ACHN (cell line): ENCODE measurements around the gene MED12L.
A peak's percentile ranks its signal among the peaks of the same experiment; 100 is the strongest.

Experiments
- DNase-seq: peaks from one replicate; pipeline ENCODE4 v3.0.0-alpha.2; 2015
- in situ Hi-C: cut with HindIII; loops from 2 replicates; pipeline ENCODE4 v1.10.0; 2017; ENCODE audit warnings: low sequenced_read_pairs, low pct_ligation_motif_present, low pct_unique_long_range_greater_than_20kb

The MED12L gene

GRCh38 chr3:151320131-151320530 lies 234.7 kb downstream of the MED12L start:
- in situ Hi-C loops, result no loop called here
- no peak for DNase-seq

DNA sequence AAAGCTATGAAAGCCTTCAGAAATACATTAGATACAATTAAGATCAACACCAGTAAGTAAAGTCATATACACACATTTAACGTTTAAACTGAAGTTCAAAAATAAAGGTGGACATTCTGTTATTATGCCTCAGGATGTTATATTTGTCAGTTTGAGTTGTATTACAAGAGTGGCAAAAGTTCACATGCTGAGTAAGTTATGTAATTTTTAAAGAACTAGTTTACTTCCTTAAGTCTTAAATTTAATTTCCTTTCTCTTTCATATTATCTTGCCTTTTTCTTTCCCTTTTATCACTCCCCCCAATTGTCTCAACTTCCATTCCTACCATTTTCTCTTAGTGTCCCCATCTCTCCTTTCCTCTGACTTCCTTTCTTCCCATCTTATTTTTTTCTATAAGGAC lies 236.1 kb downstream of the MED12L start:
- no peak for DNase-seq
- in situ Hi-C loops, result no loop called here

- in situ Hi-C loops, result no loop called here
These were observed 237.0 kb downstream of the MED12L start for GRCh38 chr3:151322511-151322910.

GRCh38 chr3:151327571-151328198 lies 242.2 kb downstream of the MED12L start:
- in situ Hi-C loops, result no loop called here
- DNase-seq, result peak; percentile 55

More at GRCh38 chr3:151322511-151322910, 237.0 kb downstream of the MED12L start:
- DNase-seq, result no peak

GRCh38 chr3:151328298-151328995 lies 243.0 kb downstream of the MED12L start:
- in situ Hi-C loops, result no loop called here
- peak; percentile 35 for DNase-seq

- in situ Hi-C loops, result no loop called here
- DNase-seq, result no peak
These were observed 243.9 kb downstream of the MED12L start, which contains the start of gene P2RY13 for GRCh38 chr3:151329363-151329762. Gene P2RY13, minus strand, starts transcription at chr3:151329549. Its CDS starts 21 bp downstream, at chr3:151329528.

DNA sequence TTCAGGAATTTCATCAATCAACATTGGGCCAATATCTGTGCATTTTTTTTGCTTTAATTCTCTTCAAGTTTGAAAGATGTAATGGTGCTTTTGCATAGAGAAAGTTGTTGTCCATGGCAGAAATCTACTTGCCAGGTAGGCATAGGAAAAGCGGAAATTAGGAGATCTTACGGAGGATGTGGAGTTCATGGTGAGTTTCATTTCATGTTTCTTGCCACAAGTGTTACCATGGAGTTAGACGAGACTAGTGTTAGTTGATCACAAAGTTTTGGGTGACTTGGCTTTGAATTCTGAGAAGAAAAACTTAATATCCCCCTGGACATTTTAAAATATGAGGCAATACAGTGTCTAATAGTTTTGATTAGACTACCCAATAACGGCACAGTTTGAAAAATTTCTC lies 244.9 kb downstream of the MED12L start:
- in situ Hi-C loops, result no loop called here
- no peak for DNase-seq

DNA sequence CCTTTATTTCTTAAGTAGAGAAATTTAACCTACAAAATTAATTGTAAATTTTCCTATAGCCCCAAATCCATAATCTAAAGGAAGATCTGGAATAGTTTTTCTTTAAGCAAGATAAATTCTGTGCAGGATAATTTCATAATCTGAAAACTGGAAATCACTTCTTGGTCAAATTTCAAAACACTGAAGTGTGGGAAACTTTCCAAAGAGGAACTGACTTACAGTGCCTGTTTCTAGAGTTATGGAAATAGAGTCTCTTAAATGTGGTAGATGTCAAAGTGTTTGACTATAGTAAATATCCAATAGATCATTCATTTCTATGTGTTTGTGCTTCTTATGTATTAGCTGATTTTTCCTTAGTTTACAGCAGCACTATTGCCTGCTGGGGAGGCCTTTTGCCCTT lies 245.4 kb downstream of the MED12L start:
- no peak for DNase-seq
- in situ Hi-C loops, result no loop called here

- no peak for DNase-seq
- in situ Hi-C loops, result no loop called here
These were observed 246.2 kb downstream of the MED12L start for GRCh38 chr3:151331696-151332095.

GRCh38 chr3:151345859-151346258 lies 260.4 kb downstream of the MED12L start:
- peak; percentile 49 for DNase-seq
- in situ Hi-C loops, result no loop called here

DNA sequence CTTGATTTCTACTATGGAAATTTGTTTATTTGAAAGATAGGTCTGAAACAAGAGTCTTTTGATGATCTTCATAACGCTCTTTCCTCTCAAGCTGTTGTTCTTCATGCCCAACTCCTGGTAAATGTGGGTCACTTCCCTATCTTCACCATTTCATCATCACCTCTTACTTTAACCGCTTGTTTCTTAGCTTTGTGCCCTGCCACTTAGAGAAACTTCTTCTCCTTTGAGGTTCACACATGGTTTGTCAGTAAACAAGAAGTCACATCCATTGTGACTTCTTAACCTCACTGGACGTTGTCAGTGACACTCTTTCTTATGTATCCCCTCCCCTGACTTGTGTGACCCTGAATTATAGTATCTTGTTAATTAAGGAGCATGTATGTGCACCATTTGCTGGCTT lies 260.8 kb downstream of the MED12L start:
- in situ Hi-C loops, result no loop called here
- DNase-seq, result no peak

GRCh38 chr3:151347432-151347831 lies 262.0 kb downstream of the MED12L start:
- DNase-seq, result no peak
- in situ Hi-C loops, result no loop called here

DNA sequence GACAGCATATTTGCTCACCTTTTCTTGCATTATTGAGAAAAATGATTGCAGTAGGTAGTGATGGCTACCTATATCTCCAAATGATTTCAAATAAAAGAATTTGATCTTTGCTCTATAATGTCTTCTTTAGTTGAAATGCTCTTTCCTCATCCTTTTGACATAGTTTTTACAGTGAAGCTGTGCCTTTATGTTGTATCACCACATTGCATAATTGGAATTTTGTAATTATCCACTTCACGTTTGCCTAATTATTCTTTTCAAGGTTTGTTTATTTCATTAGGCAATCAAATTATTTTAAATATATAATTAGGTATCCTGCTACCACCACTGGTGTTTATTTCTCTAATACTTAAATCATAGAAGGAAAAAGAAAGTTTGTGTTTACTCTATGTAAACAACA lies 265.2 kb downstream of the MED12L start:
- in situ Hi-C loops, result no loop called here

DNA sequence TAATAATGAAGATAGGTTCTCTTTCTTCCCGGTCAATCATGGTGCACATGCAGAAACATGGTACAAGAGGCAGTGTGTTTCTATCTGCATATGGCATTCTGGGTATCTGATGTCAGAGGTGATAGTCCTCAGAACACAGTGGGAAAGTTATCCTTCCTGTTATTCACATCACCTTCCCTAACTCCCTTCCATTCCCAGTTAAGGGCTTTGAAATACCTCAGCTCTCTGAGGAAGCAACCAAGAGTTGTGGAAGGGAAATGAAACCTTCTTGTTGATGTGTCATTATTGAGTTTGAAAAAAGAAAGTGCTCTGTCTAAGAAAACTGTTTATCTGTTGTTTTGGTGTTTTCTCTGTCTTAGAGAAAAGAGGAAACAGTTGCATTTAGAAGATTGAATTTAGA lies 265.8 kb downstream of the MED12L start:
- in situ Hi-C loops, result no loop called here
- no peak for DNase-seq

More for the DNA sequence above, 265.2 kb downstream of the MED12L start:
- no peak for DNase-seq

DNA sequence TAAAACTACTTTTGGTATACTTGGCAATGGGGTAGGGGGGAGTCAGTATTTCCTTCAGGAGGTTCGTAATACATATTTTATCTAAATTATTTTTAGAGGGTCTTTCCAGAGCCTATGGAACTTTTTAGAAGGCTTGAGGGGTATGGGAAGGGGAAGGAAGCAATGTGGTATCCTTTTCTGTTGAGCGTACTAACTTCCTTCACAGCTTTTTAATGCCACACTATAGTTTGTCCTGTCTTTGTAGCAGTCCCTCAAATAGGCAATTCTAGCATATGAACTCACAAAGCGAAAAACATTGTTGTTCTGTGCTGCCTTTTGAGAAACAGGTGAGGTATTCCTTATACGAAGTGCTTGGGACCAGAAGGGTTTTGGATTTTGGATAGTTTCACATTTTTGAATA lies 266.2 kb downstream of the MED12L start:
- in situ Hi-C loops, result no loop called here
- DNase-seq, result no peak

DNA sequence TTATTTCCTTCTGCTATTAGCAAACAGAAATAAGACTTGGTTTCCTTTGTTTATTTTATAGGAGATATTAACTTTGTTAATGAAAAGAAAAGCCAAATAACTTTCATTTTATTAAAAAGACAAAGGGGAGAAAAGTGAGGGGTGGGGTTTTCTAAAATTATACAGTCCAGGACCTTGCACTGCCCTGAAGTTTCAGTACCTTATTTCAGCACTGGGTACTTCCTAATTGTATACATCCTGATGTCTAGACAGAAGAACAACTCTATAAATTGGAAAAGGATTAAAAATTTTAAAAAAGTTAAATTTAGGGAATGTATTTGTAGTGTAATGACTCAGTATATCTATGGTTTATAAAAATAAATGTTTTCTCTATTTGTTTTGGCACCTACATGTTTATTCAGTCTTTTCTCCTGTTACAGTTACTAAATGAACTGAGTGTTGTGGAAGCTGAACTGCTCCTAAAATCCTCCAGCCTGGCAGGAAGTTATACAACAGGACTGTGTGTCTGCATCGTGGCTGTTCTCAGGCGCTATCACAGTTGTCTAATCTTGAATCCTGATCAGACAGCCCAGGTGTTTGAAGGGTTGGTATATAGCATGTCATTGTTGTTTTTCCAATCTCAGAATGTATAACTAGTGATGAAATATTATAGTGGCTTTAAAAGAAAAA lies 271.5 kb downstream of the MED12L start:
- DNase-seq, result no peak
- in situ Hi-C loops, result no loop called here

GRCh38 chr3:151357463-151357850 lies 272.0 kb downstream of the MED12L start:
- in situ Hi-C loops, result no loop called here
- DNase-seq, result no peak

DNA sequence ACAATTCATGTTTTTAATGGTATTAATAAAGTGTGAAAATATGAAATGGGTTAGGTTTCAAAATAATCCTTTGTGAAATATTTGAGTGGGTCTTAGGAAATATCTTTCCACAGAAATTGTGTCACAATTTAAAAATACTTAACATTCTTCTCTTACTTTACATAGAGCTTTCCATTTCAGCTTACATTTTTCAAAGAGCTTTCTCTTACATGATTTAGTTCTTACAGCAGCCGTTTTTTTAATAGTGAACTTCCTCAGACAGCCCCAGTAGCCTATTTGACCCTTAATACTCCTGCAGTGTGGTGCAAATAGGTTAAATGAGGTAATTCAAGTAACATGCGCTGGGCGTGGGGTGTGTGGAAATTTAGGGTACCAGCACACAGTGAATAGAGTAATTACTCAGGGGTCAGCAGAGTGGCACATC lies 277.3 kb downstream of the MED12L start:
- no peak for DNase-seq
- in situ Hi-C loops, result no loop called here

DNA sequence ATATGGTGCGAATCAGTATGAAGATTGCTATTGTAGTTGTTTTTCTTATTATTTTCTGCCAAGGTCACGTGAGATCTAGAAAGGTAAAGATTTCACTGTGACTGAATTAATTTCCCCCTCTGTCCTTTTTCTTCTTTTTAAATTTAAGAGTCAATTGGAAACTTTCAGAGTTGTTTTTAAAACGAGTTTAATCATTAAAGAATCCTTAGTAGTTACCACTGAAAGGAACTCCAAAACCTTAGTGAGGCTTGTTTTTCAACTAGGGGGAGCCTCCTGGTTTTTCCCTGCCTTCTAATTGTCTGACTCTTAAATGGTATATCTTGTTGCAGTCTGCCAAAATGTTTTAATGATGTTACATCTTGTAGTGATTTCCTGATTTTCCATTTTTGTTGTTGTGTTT lies 281.5 kb downstream of the MED12L start:
- in situ Hi-C loops, result no loop called here

DNA sequence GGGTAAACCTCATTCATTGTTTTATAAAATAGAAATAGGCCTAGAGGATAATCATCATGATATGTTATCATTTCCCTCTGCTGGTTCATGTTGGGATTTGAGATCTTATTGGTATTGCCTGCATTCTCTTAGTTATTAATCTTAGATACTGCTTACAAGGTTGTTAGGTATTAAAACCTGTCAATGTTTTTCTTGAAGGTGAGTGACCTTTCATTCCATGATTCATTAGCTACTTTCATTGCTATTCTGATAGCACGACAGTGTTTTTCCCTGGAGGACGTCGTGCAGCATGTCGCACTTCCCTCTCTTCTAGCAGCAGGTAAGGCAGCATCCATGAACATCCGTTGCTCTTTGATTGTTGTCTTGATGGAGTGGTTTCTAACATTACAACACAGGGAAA lies 282.0 kb downstream of the MED12L start:
- in situ Hi-C loops, result no loop called here
- no peak for DNase-seq

More for the DNA sequence above, 281.5 kb downstream of the MED12L start:
- DNase-seq, result no peak
